ENCODE results near the gene RAPGEF2. TPM values are rescaled to one million over a fixed set of nuclear protein-coding genes. Genes with fewer than 3 reads are reported as not detected.

RAPGEF2 gene
- total RNA-seq, 2 donors from 2014 or later, result 22.8 to 25.1 TPM

DNA sequence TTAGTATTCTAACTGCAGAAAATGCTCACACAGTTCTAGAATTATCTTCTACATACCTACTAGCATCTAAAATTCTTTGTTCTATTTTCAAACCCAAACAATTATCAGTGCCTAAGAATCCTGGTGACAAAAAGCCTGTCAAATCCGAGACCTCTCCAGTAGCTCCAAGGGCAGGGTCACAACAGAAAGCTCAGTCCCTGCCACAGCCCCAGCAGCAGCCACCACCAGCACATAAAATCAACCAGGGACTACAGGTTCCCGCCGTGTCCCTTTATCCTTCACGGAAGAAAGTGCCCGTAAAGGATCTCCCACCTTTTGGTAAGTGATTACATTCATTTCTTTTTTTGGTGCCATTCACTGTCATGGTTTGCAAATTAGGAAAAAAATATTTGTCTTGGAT lies 243.8 kb downstream of the RAPGEF2 start:
- Mint-ChIP-seq H3K27ac (no peak overlapping the region), H3K36me3 (ENCODE audit: low read depth) (peaks cover 90% of the 10 kb centered on the region), H3K9me3 (no peaks in the 10 kb centered on the region), H3K27me3 (no peaks in the 10 kb centered on the region), H3K4me1 (no peaks in the 10 kb centered on the region), H3K4me3 (no peak overlapping the region)
- no peak for ATAC-seq (replicated peaks)

GRCh38 chr4:159347813-159348212 lies 244.9 kb downstream of the RAPGEF2 start:
- H3K9me3 Mint-ChIP-seq, result no peaks in the 10 kb centered on the region
- H3K36me3 Mint-ChIP-seq (ENCODE audit: low read depth), result peaks cover 90% of the 10 kb centered on the region
- H3K27ac Mint-ChIP-seq, result no peak overlapping the region
- H3K27me3 Mint-ChIP-seq, result no peaks in the 10 kb centered on the region
- H3K4me1 Mint-ChIP-seq, result no peaks in the 10 kb centered on the region
- ATAC-seq (replicated peaks), result no peak
- H3K4me3 Mint-ChIP-seq, result no peak overlapping the region

DNA sequence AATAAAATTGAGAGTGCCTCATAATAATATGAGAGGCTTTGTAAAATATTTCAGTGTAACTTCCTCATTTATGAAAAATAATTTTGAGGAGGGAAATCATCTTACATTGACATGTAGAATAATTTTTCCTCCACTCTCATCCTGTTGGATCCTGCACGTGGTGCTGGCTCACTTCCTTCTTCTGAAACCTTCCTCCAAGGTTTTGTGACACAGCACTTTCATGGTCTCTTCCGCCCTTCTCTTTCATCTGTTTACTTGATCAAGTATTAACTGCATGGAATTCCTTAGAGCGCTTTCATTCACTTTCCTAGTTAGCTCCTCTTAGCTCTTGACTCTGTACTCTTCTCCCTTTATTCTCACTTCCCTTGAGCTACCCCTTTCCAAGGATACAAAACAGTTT lies 246.5 kb downstream of the RAPGEF2 start:
- H3K4me1 Mint-ChIP-seq, result no peaks in the 10 kb centered on the region
- peaks cover 90% of the 10 kb centered on the region for H3K36me3 Mint-ChIP-seq (ENCODE audit: low read depth)
- no peak overlapping the region for H3K4me3 Mint-ChIP-seq
- H3K27me3 Mint-ChIP-seq, result no peaks in the 10 kb centered on the region
- no peak overlapping the region for H3K27ac Mint-ChIP-seq
- no peaks in the 10 kb centered on the region for H3K9me3 Mint-ChIP-seq
- no peak for ATAC-seq (replicated peaks)

DNA sequence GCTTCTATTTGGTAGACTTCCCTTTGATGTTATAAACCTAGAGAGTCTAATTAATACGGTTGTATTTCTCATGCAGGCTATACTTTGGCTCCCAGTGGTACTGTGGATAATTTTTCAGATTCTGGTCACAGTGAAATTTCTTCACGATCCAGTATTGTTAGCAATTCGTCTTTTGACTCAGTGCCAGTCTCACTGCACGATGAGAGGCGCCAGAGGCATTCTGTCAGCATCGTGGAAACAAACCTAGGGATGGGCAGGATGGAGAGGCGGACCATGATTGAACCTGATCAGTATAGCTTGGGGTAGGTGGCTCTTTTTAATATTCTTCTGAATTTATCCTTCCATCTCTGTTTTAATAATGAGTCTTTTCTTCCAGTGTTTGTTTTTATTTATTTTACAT lies 249.7 kb downstream of the RAPGEF2 start:
- ATAC-seq (replicated peaks), result no peak
- H3K27me3 Mint-ChIP-seq, result no peaks in the 10 kb centered on the region
- H3K27ac Mint-ChIP-seq, result no peak overlapping the region
- H3K4me3 Mint-ChIP-seq, result no peak overlapping the region
- no peaks in the 10 kb centered on the region for H3K4me1 Mint-ChIP-seq
- H3K36me3 Mint-ChIP-seq (ENCODE audit: low read depth), result peaks cover 96% of the 10 kb centered on the region
- H3K9me3 Mint-ChIP-seq, result no peaks in the 10 kb centered on the region

DNA sequence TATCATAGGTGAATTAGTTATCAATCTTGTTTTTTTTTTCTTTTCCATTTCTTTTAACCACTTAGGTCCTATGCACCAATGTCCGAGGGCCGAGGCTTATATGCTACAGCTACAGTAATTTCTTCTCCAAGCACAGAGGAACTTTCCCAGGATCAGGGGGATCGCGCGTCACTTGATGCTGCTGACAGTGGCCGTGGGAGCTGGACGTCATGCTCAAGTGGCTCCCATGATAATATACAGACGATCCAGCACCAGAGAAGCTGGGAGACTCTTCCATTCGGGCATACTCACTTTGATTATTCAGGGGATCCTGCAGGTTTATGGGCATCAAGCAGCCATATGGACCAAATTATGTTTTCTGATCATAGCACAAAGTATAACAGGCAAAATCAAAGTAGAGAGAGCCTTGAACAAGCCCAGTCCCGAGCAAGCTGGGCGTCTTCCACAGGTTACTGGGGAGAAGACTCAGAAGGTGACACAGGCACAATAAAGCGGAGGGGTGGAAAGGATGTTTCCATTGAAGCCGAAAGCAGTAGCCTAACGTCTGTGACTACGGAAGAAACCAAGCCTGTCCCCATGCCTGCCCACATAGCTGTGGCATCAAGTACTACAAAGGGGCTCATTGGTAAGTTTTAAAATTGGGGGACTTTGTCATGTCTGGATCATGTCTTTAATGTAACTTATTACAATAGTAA lies 250.7 kb downstream of the RAPGEF2 start:
- Mint-ChIP-seq H3K27me3 (no peaks in the 10 kb centered on the region), H3K4me1 (no peaks in the 10 kb centered on the region), H3K4me3 (no peak overlapping the region), H3K9me3 (no peaks in the 10 kb centered on the region), H3K36me3 (ENCODE audit: low read depth) (peaks cover 96% of the 10 kb centered on the region), H3K27ac (no peak overlapping the region)
- ATAC-seq (replicated peaks), result no peak

GRCh38 chr4:159355466-159355865 lies 252.6 kb downstream of the RAPGEF2 start:
- Mint-ChIP-seq H3K36me3 (ENCODE audit: low read depth) (peaks cover 96% of the 10 kb centered on the region), H3K4me3 (no peak overlapping the region), H3K9me3 (no peaks in the 10 kb centered on the region), H3K27ac (no peak overlapping the region), H3K27me3 (no peaks in the 10 kb centered on the region), H3K4me1 (no peaks in the 10 kb centered on the region)
- ATAC-seq (replicated peaks), result no peak

GRCh38 chr4:159357350-159357749 lies 254.5 kb downstream of the RAPGEF2 start:
- no peaks in the 10 kb centered on the region for H3K9me3 Mint-ChIP-seq
- peaks cover 92% of the 10 kb centered on the region for H3K36me3 Mint-ChIP-seq (ENCODE audit: low read depth)
- ATAC-seq (replicated peaks), result no peak
- H3K27me3 Mint-ChIP-seq, result no peaks in the 10 kb centered on the region
- H3K4me3 Mint-ChIP-seq, result no peak overlapping the region
- no peak overlapping the region for H3K27ac Mint-ChIP-seq
- no peaks in the 10 kb centered on the region for H3K4me1 Mint-ChIP-seq

- no peak overlapping the region for H3K27ac Mint-ChIP-seq
- H3K27me3 Mint-ChIP-seq, result no peaks in the 10 kb centered on the region
- H3K9me3 Mint-ChIP-seq, result no peaks in the 10 kb centered on the region
- no peak overlapping the region for H3K4me3 Mint-ChIP-seq
- H3K36me3 Mint-ChIP-seq (ENCODE audit: low read depth), result peaks cover 83% of the 10 kb centered on the region
- no peaks in the 10 kb centered on the region for H3K4me1 Mint-ChIP-seq
- no peak for ATAC-seq (replicated peaks)
Measured at GRCh38 chr4:159358226-159358625, 255.3 kb downstream of the RAPGEF2 start.

DNA sequence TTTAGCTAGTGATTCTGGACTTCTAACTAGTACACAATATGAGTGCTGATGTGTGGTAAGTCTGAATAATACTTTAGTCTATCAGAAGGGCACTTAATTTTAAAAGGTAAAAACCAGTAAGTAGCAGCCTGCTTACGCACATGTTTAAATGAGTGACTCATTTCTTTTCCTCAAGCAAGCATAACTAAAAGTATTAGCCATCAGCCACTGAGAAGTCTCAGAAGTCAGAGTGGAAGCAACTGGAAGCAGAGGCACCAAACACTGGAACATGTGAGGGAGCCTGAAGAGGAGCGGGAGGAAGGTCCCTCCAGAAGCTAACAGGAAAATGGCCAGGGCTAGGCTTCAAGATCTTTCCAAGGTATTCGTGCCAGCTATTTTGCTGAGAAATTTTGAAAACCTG lies 257.7 kb downstream of the RAPGEF2 start:
- Mint-ChIP-seq H3K9me3 (no peaks in the 10 kb centered on the region), H3K4me1 (no peaks in the 10 kb centered on the region), H3K27ac (no peak overlapping the region), H3K4me3 (no peak overlapping the region), H3K36me3 (ENCODE audit: low read depth) (peaks cover 60% of the 10 kb centered on the region), H3K27me3 (no peaks in the 10 kb centered on the region)
- ATAC-seq (replicated peaks), result peak; percentile 39

GRCh38 chr4:159363361-159363760 lies 260.5 kb downstream of the RAPGEF2 start:
- peaks cover 35% of the 10 kb centered on the region for H3K36me3 Mint-ChIP-seq (ENCODE audit: low read depth)
- H3K4me1 Mint-ChIP-seq, result no peaks in the 10 kb centered on the region
- no peaks in the 10 kb centered on the region for H3K9me3 Mint-ChIP-seq
- no peak for ATAC-seq (replicated peaks)
- no peak overlapping the region for H3K4me3 Mint-ChIP-seq
- peaks cover 9% of the 10 kb centered on the region for H3K27me3 Mint-ChIP-seq
- no peak overlapping the region for H3K27ac Mint-ChIP-seq

GRCh38 chr4:159366966-159367780 lies 264.3 kb downstream of the RAPGEF2 start:
- no peak overlapping the region for H3K4me3 Mint-ChIP-seq
- ATAC-seq (replicated peaks), result no peak
- H3K27me3 Mint-ChIP-seq, result peaks cover 22% of the 10 kb centered on the region
- H3K36me3 Mint-ChIP-seq (ENCODE audit: low read depth), result no peaks in the 10 kb centered on the region
- H3K27ac Mint-ChIP-seq, result no peak overlapping the region
- no peaks in the 10 kb centered on the region for H3K4me1 Mint-ChIP-seq
- no peaks in the 10 kb centered on the region for H3K9me3 Mint-ChIP-seq

GRCh38 chr4:159367781-159368080 lies 264.9 kb downstream of the RAPGEF2 start:
- H3K9me3 Mint-ChIP-seq, result no peaks in the 10 kb centered on the region

DNA sequence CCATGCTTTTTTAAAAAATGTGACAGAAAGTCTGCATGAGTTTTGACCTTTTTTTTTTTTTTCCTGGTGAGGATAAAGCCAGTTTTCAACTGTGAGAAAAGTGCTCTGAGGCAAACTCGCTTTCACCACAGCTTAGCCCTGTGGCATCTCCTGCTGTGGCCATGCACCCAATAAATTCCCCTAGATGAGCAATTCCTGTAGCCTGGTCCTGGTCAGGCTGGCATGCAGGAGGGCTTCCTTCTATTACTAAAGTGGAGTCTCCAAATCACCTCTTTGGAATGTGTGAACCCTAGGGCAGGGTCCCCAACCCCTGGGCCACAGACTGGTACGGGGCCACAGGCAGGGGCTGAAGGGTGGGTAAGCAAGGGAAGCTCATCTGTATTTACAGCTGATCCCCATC lies 265.4 kb downstream of the RAPGEF2 start:
- Mint-ChIP-seq H3K4me1 (no peaks in the 10 kb centered on the region), H3K27me3 (peaks cover 22% of the 10 kb centered on the region), H3K4me3 (no peak overlapping the region), H3K36me3 (ENCODE audit: low read depth) (no peaks in the 10 kb centered on the region), H3K27ac (no peak overlapping the region), H3K9me3 (no peaks in the 10 kb centered on the region)
- no peak for ATAC-seq (replicated peaks)

More at GRCh38 chr4:159367781-159368080, 264.9 kb downstream of the RAPGEF2 start:
- ATAC-seq (replicated peaks), result no peak
- H3K4me3 Mint-ChIP-seq, result no peak overlapping the region
- H3K27ac Mint-ChIP-seq, result no peak overlapping the region
- H3K27me3 Mint-ChIP-seq, result peaks cover 22% of the 10 kb centered on the region
- no peaks in the 10 kb centered on the region for H3K4me1 Mint-ChIP-seq
- no peaks in the 10 kb centered on the region for H3K36me3 Mint-ChIP-seq (ENCODE audit: low read depth)

DNA sequence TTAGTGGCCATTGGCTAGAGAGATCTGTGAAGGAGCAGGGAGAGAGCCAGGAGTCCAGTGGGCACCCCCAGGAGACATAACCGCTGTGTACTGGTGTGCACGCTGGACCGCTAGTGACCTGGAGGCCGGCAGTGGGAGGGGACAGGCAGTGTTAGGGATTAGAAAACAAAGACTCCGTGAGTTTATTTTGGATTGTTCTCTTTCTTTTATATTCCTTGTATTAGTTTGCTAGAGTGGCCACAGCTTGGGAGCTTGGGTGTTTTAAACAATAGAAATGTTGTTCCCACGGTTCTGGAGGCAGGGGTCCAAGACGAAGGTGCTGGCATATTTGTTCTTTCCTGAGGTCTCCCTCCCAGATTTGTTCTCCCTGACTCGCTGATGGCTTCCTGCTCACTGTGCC lies 266.4 kb downstream of the RAPGEF2 start:
- no peak for ATAC-seq (replicated peaks)
- Mint-ChIP-seq H3K27ac (no peak overlapping the region), H3K4me1 (no peaks in the 10 kb centered on the region), H3K9me3 (no peaks in the 10 kb centered on the region), H3K4me3 (no peak overlapping the region), H3K36me3 (ENCODE audit: low read depth) (no peaks in the 10 kb centered on the region), H3K27me3 (peaks cover 22% of the 10 kb centered on the region)

- ATAC-seq (replicated peaks), result no peak
- Mint-ChIP-seq H3K4me3 (no peak overlapping the region), H3K9me3 (no peaks in the 10 kb centered on the region), H3K27ac (no peak overlapping the region), H3K36me3 (ENCODE audit: low read depth) (no peaks in the 10 kb centered on the region), H3K27me3 (peaks cover 22% of the 10 kb centered on the region), H3K4me1 (no peaks in the 10 kb centered on the region)
Measured at GRCh38 chr4:159370286-159370685, 267.4 kb downstream of the RAPGEF2 start.

Data from activated T-helper 17 cell treated with anti-CD3 and anti-CD28 coated beads, Interleukin-2, amount 50 U/mL, for 72 hours (primary cell).